ENCODE measurements around the gene LANCL1.

The LANCL1 gene

DNA sequence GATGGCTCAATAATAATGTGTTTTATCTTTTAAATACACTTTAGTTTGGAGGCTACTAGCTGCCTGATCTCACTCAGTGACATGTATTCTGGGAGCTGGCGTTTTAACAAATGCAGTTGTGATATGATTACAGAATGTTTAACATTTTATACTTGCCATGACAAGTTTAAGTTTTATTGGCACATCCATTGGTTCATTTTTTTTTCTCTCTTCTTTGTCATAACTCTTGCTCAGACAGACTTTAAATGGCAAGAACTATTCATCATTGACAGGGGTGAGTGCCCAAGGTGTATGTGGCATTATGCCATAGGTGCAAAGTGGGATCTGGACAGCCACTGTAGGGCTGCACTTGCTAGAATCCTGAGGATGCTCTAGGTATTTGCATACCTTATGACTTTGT is 89.5 kb downstream of the LANCL1 start:
- no peak for DNase-seq
